ENCODE results near the gene MEIKIN. TPM values are rescaled to one million over a fixed set of nuclear protein-coding genes. Genes with fewer than 3 reads are reported as not detected.

Gene MEIKIN, protein sequence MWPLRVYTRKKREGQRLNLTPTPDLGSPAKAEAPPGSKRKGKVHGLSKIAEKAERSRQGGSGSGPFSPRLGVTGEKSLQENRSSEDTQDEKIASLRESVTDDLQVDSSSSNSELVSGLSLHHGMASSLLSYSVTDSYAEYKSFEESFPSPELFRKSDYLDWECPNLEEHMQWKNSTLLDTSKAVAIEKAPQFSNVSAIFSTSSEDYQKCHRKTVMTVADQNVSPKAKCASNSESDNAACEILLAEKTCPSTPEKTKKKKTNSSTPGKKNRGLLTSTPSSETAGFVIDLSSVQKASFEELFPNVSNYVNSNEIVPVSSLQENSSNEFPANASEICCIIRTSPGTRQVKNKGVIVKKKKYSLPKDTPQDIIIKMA
- not detected for total RNA-seq

DNA sequence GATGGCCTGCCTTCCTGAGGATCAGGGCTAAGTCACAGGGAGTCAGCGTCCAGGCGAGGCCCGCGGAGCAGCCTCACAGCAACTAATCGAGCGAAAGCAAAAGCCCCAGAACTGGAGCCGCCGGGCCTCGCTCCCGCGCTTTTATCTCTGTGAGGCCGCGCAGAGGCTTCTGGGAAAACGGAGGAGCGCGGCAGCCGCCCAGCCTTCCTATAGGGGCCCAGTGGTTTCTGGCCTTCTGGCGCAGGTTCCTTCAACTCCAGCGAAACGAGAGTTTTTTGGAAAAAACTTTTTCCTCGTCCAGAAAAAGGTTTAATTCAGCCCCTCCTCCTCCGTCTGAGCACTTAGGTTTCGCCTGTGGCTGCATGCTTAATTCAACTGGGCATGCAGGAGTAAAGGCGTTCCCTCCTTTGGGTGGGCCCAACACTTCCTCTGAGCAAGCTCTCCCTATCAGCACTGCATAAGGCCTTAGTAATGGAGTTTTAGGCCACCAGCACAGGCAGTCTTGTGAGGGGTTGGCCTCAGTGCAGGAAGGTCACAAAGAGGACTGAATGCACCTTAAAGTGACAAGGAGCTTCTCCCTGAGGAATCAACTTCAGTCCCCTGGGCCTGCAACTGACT lies at the start of gene MEIKIN:
Gene MEIKIN (minus strand): TSS at position 113 of the 618 bp plus-strand sequence. CDS start 158 bp downstream, outside the sequence.
- Mint-ChIP-seq H3K4me1 (ENCODE audit: low read depth) (no peaks in the 10 kb centered on the region), H3K9me3 (no peaks in the 10 kb centered on the region), H3K27me3 (ENCODE audit: low read depth) (no peaks in the 10 kb centered on the region), H3K4me3 (no peak within 1 kb of the TSS), H3K36me3 (ENCODE audit: insufficient read depth) (peaks cover 17% of the 10 kb centered on the region)
- DNase-seq (no peak), ATAC-seq (no peak)

- Mint-ChIP-seq H3K4me3 (no peak overlapping the region), H3K27me3 (ENCODE audit: low read depth) (no peaks in the 10 kb centered on the region), H3K4me1 (ENCODE audit: low read depth) (peaks cover 23% of the 10 kb centered on the region), H3K9me3 (no peaks in the 10 kb centered on the region), H3K36me3 (ENCODE audit: insufficient read depth) (no peaks in the 10 kb centered on the region)
- no peak for ATAC-seq
- no peak for DNase-seq
Measured at GRCh38 chr5:131994533-131995226, 49.2 kb upstream of the MEIKIN start.

GRCh38 chr5:131994090-131994489 lies 48.6 kb upstream of the MEIKIN start:
- DNase-seq, result no peak
- no peaks in the 10 kb centered on the region for H3K36me3 Mint-ChIP-seq (ENCODE audit: insufficient read depth)
- peaks cover 19% of the 10 kb centered on the region for H3K4me1 Mint-ChIP-seq (ENCODE audit: low read depth)
- no peaks in the 10 kb centered on the region for H3K9me3 Mint-ChIP-seq
- no peak overlapping the region for H3K4me3 Mint-ChIP-seq
- no peak for ATAC-seq
- H3K27me3 Mint-ChIP-seq (ENCODE audit: low read depth), result no peaks in the 10 kb centered on the region

DNA sequence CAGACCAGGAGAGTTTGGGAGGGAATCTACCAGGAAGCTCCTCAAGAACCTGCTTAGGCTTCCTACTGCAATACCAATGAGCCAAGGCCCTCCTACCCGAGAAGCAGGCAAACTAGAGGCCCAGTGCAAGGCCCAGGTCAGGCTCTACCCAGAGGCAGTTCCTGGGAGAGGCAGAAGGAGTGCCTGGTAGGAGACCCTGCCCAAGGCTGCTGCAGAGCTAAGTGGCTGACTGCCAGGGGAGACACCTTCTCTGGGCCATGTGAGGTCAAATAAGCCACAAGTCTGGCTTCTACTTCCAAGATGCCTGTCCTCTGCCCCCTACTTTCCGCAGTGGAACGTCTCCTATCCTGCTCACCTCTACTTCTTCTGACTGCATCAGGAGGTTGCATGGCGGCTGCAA lies 48.2 kb upstream of the MEIKIN start:
- DNase-seq (no peak), ATAC-seq (no peak)
- H3K9me3 Mint-ChIP-seq, result no peaks in the 10 kb centered on the region
- H3K4me3 Mint-ChIP-seq, result no peak overlapping the region
- H3K27me3 Mint-ChIP-seq (ENCODE audit: low read depth), result no peaks in the 10 kb centered on the region
- H3K4me1 Mint-ChIP-seq (ENCODE audit: low read depth), result peaks cover 14% of the 10 kb centered on the region
- no peaks in the 10 kb centered on the region for H3K36me3 Mint-ChIP-seq (ENCODE audit: insufficient read depth)

DNA sequence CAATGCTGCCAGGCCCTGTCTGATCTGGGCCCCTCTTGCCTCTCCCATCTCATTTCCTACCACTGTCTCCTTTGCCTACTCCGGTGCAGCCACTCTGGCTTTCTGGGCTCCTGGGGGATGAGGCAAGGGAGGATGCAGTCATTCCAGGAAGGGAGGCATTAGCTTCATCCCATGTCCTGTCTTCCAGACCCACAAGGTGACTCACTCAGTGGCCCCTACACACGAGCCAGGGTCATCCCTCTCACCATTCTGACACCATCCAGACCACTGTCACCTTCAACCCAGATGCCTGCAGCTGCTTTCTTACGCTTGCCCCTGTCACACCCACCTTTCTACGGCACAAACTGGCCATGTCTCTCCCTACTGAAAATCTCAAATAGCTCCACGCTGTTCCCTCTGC lies 46.9 kb upstream of the MEIKIN start:
- no peaks in the 10 kb centered on the region for H3K9me3 Mint-ChIP-seq
- ATAC-seq (no peak), DNase-seq (no peak)
- no peaks in the 10 kb centered on the region for H3K27me3 Mint-ChIP-seq (ENCODE audit: low read depth)
- H3K4me1 Mint-ChIP-seq (ENCODE audit: low read depth), result peaks cover 9% of the 10 kb centered on the region
- H3K4me3 Mint-ChIP-seq, result no peak overlapping the region
- no peaks in the 10 kb centered on the region for H3K36me3 Mint-ChIP-seq (ENCODE audit: insufficient read depth)

GRCh38 chr5:131991593-131992324 lies 46.3 kb upstream of the MEIKIN start:
- H3K27me3 Mint-ChIP-seq (ENCODE audit: low read depth), result no peaks in the 10 kb centered on the region
- no peaks in the 10 kb centered on the region for H3K9me3 Mint-ChIP-seq
- DNase-seq (no peak), ATAC-seq (no peak)
- no peaks in the 10 kb centered on the region for H3K36me3 Mint-ChIP-seq (ENCODE audit: insufficient read depth)
- H3K4me1 Mint-ChIP-seq (ENCODE audit: low read depth), result peaks cover 3% of the 10 kb centered on the region
- no peak overlapping the region for H3K4me3 Mint-ChIP-seq

DNA sequence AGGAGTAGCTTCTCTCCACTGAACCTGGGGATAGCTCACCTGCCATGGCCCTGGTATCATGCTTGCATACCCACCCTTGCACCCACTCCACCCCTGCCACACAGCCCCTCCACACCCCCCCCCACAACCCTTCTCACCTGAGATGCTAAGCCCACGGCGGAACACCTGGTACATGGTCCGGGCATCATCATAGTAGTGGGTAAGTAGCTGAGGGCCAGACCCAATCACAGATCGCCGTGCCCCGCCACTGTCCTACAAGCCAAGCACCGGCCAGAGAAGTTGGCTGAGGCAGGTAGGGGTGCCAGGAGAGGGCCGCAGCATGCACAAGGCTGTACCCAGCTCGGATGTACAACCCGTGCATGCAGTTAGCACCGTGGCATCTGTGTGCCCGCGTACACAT lies 45.3 kb upstream of the MEIKIN start:
- H3K27me3 Mint-ChIP-seq (ENCODE audit: low read depth), result no peaks in the 10 kb centered on the region
- DNase-seq (no peak), ATAC-seq (no peak)
- no peak overlapping the region for H3K4me3 Mint-ChIP-seq
- peaks cover 3% of the 10 kb centered on the region for H3K36me3 Mint-ChIP-seq (ENCODE audit: insufficient read depth)
- H3K9me3 Mint-ChIP-seq, result no peaks in the 10 kb centered on the region
- H3K4me1 Mint-ChIP-seq (ENCODE audit: low read depth), result no peaks in the 10 kb centered on the region

GRCh38 chr5:131988601-131989000 lies 43.1 kb upstream of the MEIKIN start:
- Mint-ChIP-seq H3K4me3 (no peak overlapping the region), H3K9me3 (no peaks in the 10 kb centered on the region), H3K4me1 (ENCODE audit: low read depth) (no peaks in the 10 kb centered on the region), H3K27me3 (ENCODE audit: low read depth) (no peaks in the 10 kb centered on the region), H3K36me3 (ENCODE audit: insufficient read depth) (peaks cover 3% of the 10 kb centered on the region)
- ATAC-seq, result no peak
- no peak for DNase-seq

GRCh38 chr5:131987251-131987650 lies 41.8 kb upstream of the MEIKIN start:
- peaks cover 7% of the 10 kb centered on the region for H3K4me1 Mint-ChIP-seq (ENCODE audit: low read depth)

GRCh38 chr5:131986161-131986912 lies 40.9 kb upstream of the MEIKIN start:
- Mint-ChIP-seq H3K9me3 (no peaks in the 10 kb centered on the region), H3K27me3 (ENCODE audit: low read depth) (no peaks in the 10 kb centered on the region), H3K36me3 (ENCODE audit: insufficient read depth) (peaks cover 5% of the 10 kb centered on the region), H3K4me3 (no peak overlapping the region), H3K4me1 (ENCODE audit: low read depth) (peaks cover 7% of the 10 kb centered on the region)
- DNase-seq, result no peak
- no peak for ATAC-seq

More at GRCh38 chr5:131987251-131987650, 41.8 kb upstream of the MEIKIN start:
- Mint-ChIP-seq H3K4me3 (no peak overlapping the region), H3K27me3 (ENCODE audit: low read depth) (no peaks in the 10 kb centered on the region), H3K36me3 (ENCODE audit: insufficient read depth) (peaks cover 3% of the 10 kb centered on the region), H3K9me3 (no peaks in the 10 kb centered on the region)
- DNase-seq (no peak), ATAC-seq (no peak)

DNA sequence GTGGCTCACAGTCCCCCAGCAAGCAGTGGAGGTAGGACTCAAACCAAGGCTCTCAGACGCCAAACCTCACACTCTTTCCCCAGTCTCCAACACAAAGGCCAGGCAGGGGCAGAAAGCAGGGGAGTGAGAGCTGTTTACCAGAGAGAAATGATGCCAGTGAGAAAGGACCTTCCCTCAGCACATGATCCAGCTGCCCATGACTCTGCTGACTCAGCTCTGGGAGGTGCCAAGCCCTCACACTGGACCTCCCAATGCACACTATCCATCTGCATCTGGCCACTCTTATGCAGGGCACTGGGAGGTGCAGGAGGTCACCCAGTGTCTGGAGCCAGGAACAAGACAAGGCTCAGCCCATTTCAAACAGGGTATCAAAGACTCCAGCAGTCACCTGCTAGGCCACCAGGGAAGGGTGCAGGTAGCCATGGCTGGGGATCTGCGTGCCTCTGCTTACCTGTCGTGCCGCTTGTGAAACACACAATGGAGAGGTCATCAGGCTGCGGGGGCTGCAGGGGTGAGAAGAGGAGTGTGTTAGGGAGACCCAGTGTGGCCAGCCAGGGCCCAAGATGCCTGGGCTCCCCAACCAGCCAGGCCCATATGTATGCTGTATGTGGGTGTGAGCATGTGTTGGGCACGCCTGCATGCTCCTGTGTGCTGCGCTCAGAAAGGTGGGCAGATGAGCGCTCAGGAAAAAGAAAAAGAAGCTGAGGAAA lies 39.6 kb upstream of the MEIKIN start:
- Mint-ChIP-seq H3K4me1 (ENCODE audit: low read depth) (peaks cover 7% of the 10 kb centered on the region), H3K4me3 (no peak overlapping the region), H3K9me3 (no peaks in the 10 kb centered on the region), H3K27me3 (ENCODE audit: low read depth) (no peaks in the 10 kb centered on the region), H3K36me3 (ENCODE audit: insufficient read depth) (peaks cover 5% of the 10 kb centered on the region)
- ATAC-seq (no peak), DNase-seq (no peak)

- no peaks in the 10 kb centered on the region for H3K27me3 Mint-ChIP-seq (ENCODE audit: low read depth)
- no peak for DNase-seq
- peaks cover 5% of the 10 kb centered on the region for H3K36me3 Mint-ChIP-seq (ENCODE audit: insufficient read depth)
- H3K4me3 Mint-ChIP-seq, result no peak overlapping the region
- ATAC-seq, result no peak
- peaks cover 7% of the 10 kb centered on the region for H3K4me1 Mint-ChIP-seq (ENCODE audit: low read depth)
- no peaks in the 10 kb centered on the region for H3K9me3 Mint-ChIP-seq
Measured at GRCh38 chr5:131983244-131983771, 37.8 kb upstream of the MEIKIN start.

GRCh38 chr5:131981516-131981915 lies 36.1 kb upstream of the MEIKIN start:
- H3K36me3 Mint-ChIP-seq (ENCODE audit: insufficient read depth), result peaks cover 5% of the 10 kb centered on the region

More at GRCh38 chr5:131981516-131981915, 36.1 kb upstream of the MEIKIN start:
- H3K27me3 Mint-ChIP-seq (ENCODE audit: low read depth), result no peaks in the 10 kb centered on the region
- peaks cover 18% of the 10 kb centered on the region for H3K4me1 Mint-ChIP-seq (ENCODE audit: low read depth)
- ATAC-seq (no peak), DNase-seq (no peak)
- H3K9me3 Mint-ChIP-seq, result no peaks in the 10 kb centered on the region
- H3K4me3 Mint-ChIP-seq, result no peak overlapping the region

All from activated T-cell treated with anti-CD3 and anti-CD28 coated beads, Interleukin-2, amount 50 U/mL, for 4 hours (primary cell).